A549 (cell line): ENCODE data around the gene TNPO3. TPM values are rescaled to one million over a fixed set of nuclear protein-coding genes. Genes with fewer than 3 reads are reported as not detected.

Experiments used
- ATAC-seq, 2 experiments: fragments of 200-7000 bp in 1 of 2; fragments of >200 bp in 1 of 2; cut with Nextera tagmentation in 1 of 2; cut with Tn5 transposase in 1 of 2; 3 replicates each; pipeline versions ENCODE4 v1.8.0 to v1.9.1; 2018 to 2020; ENCODE audit warnings: mild to moderate bottlenecking in 1 of 2, moderate library complexity in 1 of 2
- CTCF ChIA-PET: fragments of 300-600 bp; sonication (Branson Sonifier 250); formaldehyde crosslinking; extraction: SDS; loops from one replicate; lab custom pipeline; 2021; ENCODE audit warnings: antibody characterized with exemption, inconsistent platforms; lab: Yijun Ruan, JAX
- POLR2A ChIA-PET: fragments of 350-600 bp; formaldehyde crosslinking; extraction: SDS; loops from one replicate; lab custom pipeline; 2021; ENCODE audit warnings: antibody characterized with exemption, inconsistent platforms; lab: Yijun Ruan, JAX
- DNase-seq, 2 experiments: peaks; one replicate each; pipeline versions ENCODE4 v3.0.0 to v3.0.0-alpha.2; 2011 to 2016; ENCODE audit warnings: low read depth in 1 of 2, low spot score in 1 of 2
- FAIRE-seq: peaks from 2 replicates; lab custom pipeline; 2011; peaks lifted over from hg19 to GRCh38; lab: Jason Lieb, UNC
- H3K27ac ChIP-seq, 2 experiments: fragments of >200 bp; sonication (Bioruptor Twin); formaldehyde crosslinking; 3 replicates each; pipeline ENCODE4 v1.5.1; 2016 to 2017
- H3K4me1 ChIP-seq: fragments of >200 bp; sonication (Bioruptor Twin); formaldehyde crosslinking; 3 replicates; pipeline ENCODE4 v1.6.1; 2016
- H3K4me2 ChIP-seq: fragments of >200 bp; sonication (Bioruptor Twin); formaldehyde crosslinking; 3 replicates; pipeline ENCODE4 v1.6.1; 2016
- H3K4me3 ChIP-seq: fragments of >200 bp; sonication (Bioruptor Twin); formaldehyde crosslinking; 3 replicates; pipeline ENCODE4 v1.5.1; 2016
- H3K9me3 ChIP-seq: fragments of >200 bp; sonication (Bioruptor Twin); formaldehyde crosslinking; 3 replicates; pipeline ENCODE4 v1.6.1; 2016
- E2F6 ChIP-seq: IDR thresholded peaks from 2 replicates; pipeline ENCODE4 v1.6.1; 2012; ENCODE audit warnings: low read depth, borderline replicate concordance
- EHMT2 ChIP-seq: fragments of 200-600 bp; sonication (generic); IDR thresholded peaks from 2 replicates; pipeline ENCODE4 v1.6.1; 2016; ENCODE audit warnings: antibody characterized with exemption, low read depth, mild to moderate bottlenecking, moderate library complexity
- EP300 ChIP-seq, 2 experiments: fragments of >200 bp; sonication (Bioruptor Twin); formaldehyde crosslinking; IDR thresholded peaks; 2 replicates in 1 of 2; 3 replicates in 1 of 2; pipeline ENCODE4 v1.6.1; 2016 to 2017
- ESRRA ChIP-seq: fragments of 150-350 bp; IDR thresholded peaks from 2 replicates; pipeline ENCODE4 v1.6.1; 2014; ENCODE audit warnings: mild to moderate bottlenecking, low read length, borderline replicate concordance
- FOSL2 ChIP-seq, 2 experiments: fragments of 450-650 bp in 1 of 2; fragments of >200 bp in 1 of 2; sonication (Bioruptor Twin) in 1 of 2; formaldehyde crosslinking; IDR thresholded peaks; 2 replicates each; pipeline versions ENCODE4 v1.5.0 to v1.6.1; 2016 to 2020; ENCODE audit warnings: mild to moderate bottlenecking in 1 of 2, moderate library complexity in 1 of 2
- HEYL ChIP-seq: fragments of 250-450 bp; sonication (Bioruptor Pico); IDR thresholded peaks from 2 replicates; pipeline ENCODE4 v1.8.0; 2021; ENCODE audit warnings: mild to moderate bottlenecking, moderate library complexity
- HOXA7 ChIP-seq: fragments of 250-450 bp; sonication (Bioruptor Pico); IDR thresholded peaks from 2 replicates; pipeline ENCODE4 v1.5.0; 2020; ENCODE audit warnings: mild to moderate bottlenecking, moderate library complexity
- JUNB ChIP-seq: fragments of >200 bp; sonication (Bioruptor Twin); formaldehyde crosslinking; IDR thresholded peaks from 2 replicates; pipeline ENCODE4 v1.6.1; 2016
- MAFK ChIP-seq: fragments of 450-650 bp; IDR thresholded peaks from 2 replicates; pipeline ENCODE4 v1.6.1; 2014; ENCODE audit not compliant: partially characterized antibody
- PHF8 ChIP-seq: fragments of 200-600 bp; sonication (generic); IDR thresholded peaks from 2 replicates; pipeline ENCODE4 v1.6.1; 2016; ENCODE audit warnings: low read depth, mild to moderate bottlenecking, antibody characterized with exemption, moderate library complexity, borderline replicate concordance
- POLR2A ChIP-seq: IDR thresholded peaks from 2 replicates; pipeline ENCODE4 v1.6.1; 2012; ENCODE audit warnings: mild to moderate bottlenecking, low read length
- POLR2AphosphoS2 ChIP-seq: conservative IDR thresholded peaks from 2 replicates; pipeline ENCODE4 v1.6.1; 2012; ENCODE audit warnings: low read length, improper control_type of control experiment, inconsistent platforms
- RCOR1 ChIP-seq: fragments of 150-350 bp; IDR thresholded peaks from 2 replicates; pipeline ENCODE4 v1.6.1; 2014; ENCODE audit warnings: antibody characterized with exemption, low read length, low read depth
- SMC3 ChIP-seq: fragments of >200 bp; sonication (Bioruptor Twin); formaldehyde crosslinking; IDR thresholded peaks from 3 replicates; pipeline ENCODE4 v1.6.1; 2018; ENCODE audit warnings: inconsistent platforms
- TFCP2L1 ChIP-seq: fragments of 250-450 bp; sonication (Bioruptor Pico); IDR thresholded peaks from 2 replicates; pipeline ENCODE4 v1.5.0; 2021; ENCODE audit warnings: mild to moderate bottlenecking
- ZC3H11A ChIP-seq: fragments of 450-650 bp; IDR thresholded peaks from 2 replicates; pipeline ENCODE4 v1.6.1; 2014; ENCODE audit warnings: antibody characterized with exemption, mild to moderate bottlenecking
- ZFP36 ChIP-seq: fragments of 450-650 bp; IDR thresholded peaks from 2 replicates; pipeline ENCODE4 v1.6.1; 2014; ENCODE audit warnings: borderline replicate concordance; ENCODE audit not compliant: partially characterized antibody
- WGBS: methylation state at CpG from one replicate; pipeline ENCODE4 v1.1.6; 2017; ENCODE audit errors: missing lambda C conversion rate; 5-methylcytosine and 5-hydroxymethylcytosine counted together
- polyA plus RNA-seq, 4 experiments: library from polyadenylated mRNA; depleted of rRNA in 3 of 4; stranded (reverse); fragments of >200 nt; fragmentation: RNase III in 1 of 4; extraction: RNeasy Plus Mini Kit Qiagen cat#74134 plus additional on column Dnase treatment in 1 of 4; gene quantifications; 2 replicates in 3 of 4; 3 replicates in 1 of 4; pipeline ENCODE4 v1.2.3, GENCODE V29; 2011 to 2017
- TF ChIP-seq, protein P1 (sequence below): fragments of 200-600 bp; sonication (generic); IDR thresholded peaks from 2 replicates; pipeline ENCODE4 v1.6.1; 2016; ENCODE audit warnings: antibody characterized with exemption, mild to moderate bottlenecking, moderate library complexity
- TF ChIP-seq, protein P2 (sequence below): fragments of >200 bp; sonication (Bioruptor Twin); formaldehyde crosslinking; IDR thresholded peaks from 3 replicates; pipeline ENCODE4 v1.5.1; 2016
- TF ChIP-seq, protein P3 (sequence below): IDR thresholded peaks from 2 replicates; pipeline ENCODE4 v1.6.1; 2012

Gene TNPO3
- polyA plus RNA-seq, 2 of the 4 experiments (the other 2 are of a cell fraction), result 43.2 to 66.9 TPM

GRCh38 chr7:129055294-129055816, 444 bp upstream of the TNPO3 start (continued):
- TF ChIP-seq, protein P1, sequence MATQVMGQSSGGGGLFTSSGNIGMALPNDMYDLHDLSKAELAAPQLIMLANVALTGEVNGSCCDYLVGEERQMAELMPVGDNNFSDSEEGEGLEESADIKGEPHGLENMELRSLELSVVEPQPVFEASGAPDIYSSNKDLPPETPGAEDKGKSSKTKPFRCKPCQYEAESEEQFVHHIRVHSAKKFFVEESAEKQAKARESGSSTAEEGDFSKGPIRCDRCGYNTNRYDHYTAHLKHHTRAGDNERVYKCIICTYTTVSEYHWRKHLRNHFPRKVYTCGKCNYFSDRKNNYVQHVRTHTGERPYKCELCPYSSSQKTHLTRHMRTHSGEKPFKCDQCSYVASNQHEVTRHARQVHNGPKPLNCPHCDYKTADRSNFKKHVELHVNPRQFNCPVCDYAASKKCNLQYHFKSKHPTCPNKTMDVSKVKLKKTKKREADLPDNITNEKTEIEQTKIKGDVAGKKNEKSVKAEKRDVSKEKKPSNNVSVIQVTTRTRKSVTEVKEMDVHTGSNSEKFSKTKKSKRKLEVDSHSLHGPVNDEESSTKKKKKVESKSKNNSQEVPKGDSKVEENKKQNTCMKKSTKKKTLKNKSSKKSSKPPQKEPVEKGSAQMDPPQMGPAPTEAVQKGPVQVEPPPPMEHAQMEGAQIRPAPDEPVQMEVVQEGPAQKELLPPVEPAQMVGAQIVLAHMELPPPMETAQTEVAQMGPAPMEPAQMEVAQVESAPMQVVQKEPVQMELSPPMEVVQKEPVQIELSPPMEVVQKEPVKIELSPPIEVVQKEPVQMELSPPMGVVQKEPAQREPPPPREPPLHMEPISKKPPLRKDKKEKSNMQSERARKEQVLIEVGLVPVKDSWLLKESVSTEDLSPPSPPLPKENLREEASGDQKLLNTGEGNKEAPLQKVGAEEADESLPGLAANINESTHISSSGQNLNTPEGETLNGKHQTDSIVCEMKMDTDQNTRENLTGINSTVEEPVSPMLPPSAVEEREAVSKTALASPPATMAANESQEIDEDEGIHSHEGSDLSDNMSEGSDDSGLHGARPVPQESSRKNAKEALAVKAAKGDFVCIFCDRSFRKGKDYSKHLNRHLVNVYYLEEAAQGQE, result no peak
- TF ChIP-seq JUNB (no peak), TFCP2L1 (CRISPR knock-in tag) (no peak)

- peak overlapping the region; percentile 81 for H3K4me2 ChIP-seq
- CTCF ChIA-PET, result interaction anchor here (1.2 to 2.7 kb wide), 2 partner anchors 38 to 137 kb away, joined by 3 to 13 read pairs; no protein-coding TSS in a partner anchor
- TF ChIP-seq POLR2A (no peak), ZFP36 (no peak), EP300 (IDR thresholded peaks at IDR 0.05) (no peak), POLR2AphosphoS2 (no peak), PHF8 (no peak), SMC3 (no peak), FOSL2 (IDR thresholded peaks at IDR 0.05) (no peak), FOSL2 (CRISPR knock-in tag; IDR thresholded peaks at IDR 0.05) (no peak), HEYL (CRISPR knock-in tag) (no peak), EHMT2 (no peak), ZC3H11A (no peak), MAFK (no peak), RCOR1 (no peak), E2F6 (no peak), ESRRA (no peak), HOXA7 (CRISPR knock-in tag) (no peak)
- TF ChIP-seq, protein P1, result no peak
- TF ChIP-seq, protein P2, sequence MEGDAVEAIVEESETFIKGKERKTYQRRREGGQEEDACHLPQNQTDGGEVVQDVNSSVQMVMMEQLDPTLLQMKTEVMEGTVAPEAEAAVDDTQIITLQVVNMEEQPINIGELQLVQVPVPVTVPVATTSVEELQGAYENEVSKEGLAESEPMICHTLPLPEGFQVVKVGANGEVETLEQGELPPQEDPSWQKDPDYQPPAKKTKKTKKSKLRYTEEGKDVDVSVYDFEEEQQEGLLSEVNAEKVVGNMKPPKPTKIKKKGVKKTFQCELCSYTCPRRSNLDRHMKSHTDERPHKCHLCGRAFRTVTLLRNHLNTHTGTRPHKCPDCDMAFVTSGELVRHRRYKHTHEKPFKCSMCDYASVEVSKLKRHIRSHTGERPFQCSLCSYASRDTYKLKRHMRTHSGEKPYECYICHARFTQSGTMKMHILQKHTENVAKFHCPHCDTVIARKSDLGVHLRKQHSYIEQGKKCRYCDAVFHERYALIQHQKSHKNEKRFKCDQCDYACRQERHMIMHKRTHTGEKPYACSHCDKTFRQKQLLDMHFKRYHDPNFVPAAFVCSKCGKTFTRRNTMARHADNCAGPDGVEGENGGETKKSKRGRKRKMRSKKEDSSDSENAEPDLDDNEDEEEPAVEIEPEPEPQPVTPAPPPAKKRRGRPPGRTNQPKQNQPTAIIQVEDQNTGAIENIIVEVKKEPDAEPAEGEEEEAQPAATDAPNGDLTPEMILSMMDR, result no peak
- TF ChIP-seq, protein P3, sequence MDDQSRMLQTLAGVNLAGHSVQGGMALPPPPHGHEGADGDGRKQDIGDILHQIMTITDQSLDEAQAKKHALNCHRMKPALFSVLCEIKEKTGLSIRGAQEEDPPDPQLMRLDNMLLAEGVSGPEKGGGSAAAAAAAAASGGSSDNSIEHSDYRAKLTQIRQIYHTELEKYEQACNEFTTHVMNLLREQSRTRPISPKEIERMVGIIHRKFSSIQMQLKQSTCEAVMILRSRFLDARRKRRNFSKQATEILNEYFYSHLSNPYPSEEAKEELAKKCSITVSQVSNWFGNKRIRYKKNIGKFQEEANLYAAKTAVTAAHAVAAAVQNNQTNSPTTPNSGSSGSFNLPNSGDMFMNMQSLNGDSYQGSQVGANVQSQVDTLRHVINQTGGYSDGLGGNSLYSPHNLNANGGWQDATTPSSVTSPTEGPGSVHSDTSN, result no peak
- TF ChIP-seq, all 56 proteins: peak for 0
- POLR2A ChIA-PET, result interaction anchor here (0.6 to 3.0 kb wide), 12 partner anchors 10 to 116 kb away, joined by 3 to 25 read pairs (median 4); partner anchors contain the start of gene IRF5
- no peak for FAIRE-seq
- no peaks in the 10 kb centered on the region for H3K9me3 ChIP-seq
- peak in 1 of 2 experiments; percentile 2; a peak in 2 of 6 replicates for ATAC-seq
- H3K4me1 ChIP-seq, result peaks cover 17% of the 10 kb centered on the region
- DNase-seq, result peak in 1 of 2 experiments; percentile 27
- peak overlapping the region; percentile 92 to 95 for H3K27ac ChIP-seq
- peak overlapping the region; percentile 85 for H3K4me3 ChIP-seq
- WGBS, result 3% methylated on average over 10 of the region's 10 CpGs
Measured at GRCh38 chr7:129053938-129054437, 923 bp downstream of the TNPO3 start.
